SK-N-SH (cell line): Measurements from ENCODE around the gene TOGARAM2. TPM values are rescaled to one million over a fixed set of nuclear protein-coding genes. Genes with fewer than 3 reads are reported as not detected.
A peak's percentile ranks its signal among the peaks of the same experiment; 100 is the strongest.

Experiments
- CTCF ChIA-PET: fragments of 300-600, 350-600 bp; formaldehyde crosslinking; extraction: SDS; loops from one replicate; lab custom pipeline; 2021; lab: Yijun Ruan, JAX
- POLR2A ChIA-PET: fragments of 350-600 bp; sonication (Branson Sonifier 250); formaldehyde crosslinking; extraction: SDS; loops from one replicate; lab custom pipeline; 2020; ENCODE audit warnings: antibody characterized with exemption, inconsistent platforms; lab: Yijun Ruan, JAX
- DNase-seq: peaks from one replicate; pipeline ENCODE4 v3.0.0; 2012
- H2AFZ ChIP-seq: fragments of 200-600 bp; sonication (generic); 2 replicates; pipeline ENCODE4 v1.8.1; 2016; ENCODE audit warnings: antibody characterized with exemption, mild to moderate bottlenecking, low read depth
- H3F3A ChIP-seq: fragments of 200-600 bp; sonication (generic); replicated peaks from 2 replicates; pipeline ENCODE3; 2016; ENCODE audit warnings: antibody characterized with exemption, mild to moderate bottlenecking; ENCODE audit not compliant: insufficient read depth
- H3K27ac ChIP-seq, 2 experiments: fragments of 200-500 bp in 1 of 2; fragments of 200-600 bp in 1 of 2; sonication (Bioruptor generic) in 1 of 2; sonication (generic), shearing (Covaris generic) in 1 of 2; 2 replicates each; pipeline versions ENCODE4 v1.5.1 to v1.6.1; 2014 to 2016; ENCODE audit warnings: low read depth in 2 of 2, inconsistent platforms in 1 of 2, low read length in 1 of 2, mild to moderate bottlenecking in 1 of 2, mixed read lengths in 1 of 2
- H3K27me3 ChIP-seq: fragments of 200-600 bp; sonication (generic), shearing (Covaris generic); 2 replicates; pipeline ENCODE4 v1.6.1; 2016; ENCODE audit warnings: mixed run types; ENCODE audit not compliant: insufficient read depth
- H3K36me3 ChIP-seq, 2 experiments: fragments of 200-500 bp in 1 of 2; fragments of 200-600 bp in 1 of 2; sonication (Bioruptor generic) in 1 of 2; sonication (generic) in 1 of 2; replicated peaks in 1 of 2; 2 replicates each; pipeline versions ENCODE3 to v1.5.1; 2014 to 2016; ENCODE audit warnings: low read length in 1 of 2, mild to moderate bottlenecking in 1 of 2; ENCODE audit not compliant: insufficient read depth in 2 of 2, control insufficient read depth in 1 of 2
- H3K4me1 ChIP-seq, 2 experiments: fragments of 200-500 bp in 1 of 2; fragments of 200-600 bp in 1 of 2; sonication (Bioruptor generic) in 1 of 2; sonication (generic), shearing (Covaris generic) in 1 of 2; 2 replicates each; pipeline versions ENCODE4 v1.5.1 to v1.6.1; 2014 to 2016; ENCODE audit warnings: low read depth in 1 of 2, low read length in 1 of 2, mixed run types in 1 of 2; ENCODE audit not compliant: insufficient read depth in 2 of 2, control insufficient read depth in 1 of 2
- H3K4me2 ChIP-seq: fragments of 200-600 bp; sonication (generic), shearing (Covaris generic); 2 replicates; pipeline ENCODE4 v1.6.1; 2017; ENCODE audit warnings: mixed run types
- H3K4me3 ChIP-seq, 2 experiments: fragments of 200-500 bp in 1 of 2; fragments of 200-600 bp in 1 of 2; sonication (Bioruptor generic) in 1 of 2; sonication (generic), shearing (Covaris generic) in 1 of 2; 2 replicates each; pipeline versions ENCODE4 v1.5.1 to v1.8.1; 2014 to 2016; ENCODE audit warnings: low read depth in 2 of 2, inconsistent platforms in 1 of 2, low read length in 1 of 2, mild to moderate bottlenecking in 1 of 2, mixed read lengths in 1 of 2, moderate library complexity in 1 of 2
- H3K79me2 ChIP-seq: fragments of 200-600 bp; sonication (generic); 2 replicates; pipeline ENCODE4 v1.8.1; 2017; ENCODE audit warnings: mild to moderate bottlenecking; ENCODE audit not compliant: insufficient read depth
- H3K9ac ChIP-seq: fragments of 200-600 bp; sonication (generic); 2 replicates; pipeline ENCODE4 v1.6.1; 2017; ENCODE audit warnings: mixed run types
- H3K9me2 ChIP-seq: fragments of 200-600 bp; sonication (generic); 2 replicates; pipeline ENCODE4 v1.6.1; 2017; ENCODE audit warnings: mixed run types
- H3K9me3 ChIP-seq: fragments of 200-600 bp; sonication (generic); 2 replicates; pipeline ENCODE4 v1.6.1; 2017; ENCODE audit warnings: mixed run types, mild to moderate bottlenecking, moderate library complexity
- H4K20me1 ChIP-seq: fragments of 200-600 bp; sonication (generic); 2 replicates; pipeline ENCODE4 v1.6.1; 2017; ENCODE audit warnings: mild to moderate bottlenecking, mixed run types; ENCODE audit not compliant: insufficient read depth
- EP300 ChIP-seq, 2 experiments: IDR thresholded peaks; 2 replicates each; pipeline versions ENCODE4 v1.4.0 to v1.6.1; 2012; ENCODE audit warnings: borderline replicate concordance in 1 of 2, low read depth in 1 of 2, low read length in 1 of 2
- FOXJ3 ChIP-seq: sonication (generic); formaldehyde crosslinking; IDR thresholded peaks from 2 replicates; pipeline ENCODE4 v1.5.1; 2020; ENCODE audit warnings: mild to moderate bottlenecking, missing genetic modification reagents
- GABPA ChIP-seq: IDR thresholded peaks from 2 replicates; pipeline ENCODE4 v1.4.0; 2012; ENCODE audit warnings: low read depth, mild to moderate bottlenecking
- GATA2 ChIP-seq: sonication (generic); formaldehyde crosslinking; IDR thresholded peaks from 2 replicates; pipeline ENCODE4 v1.5.0; 2020; ENCODE audit warnings: mild to moderate bottlenecking, missing genetic modification reagents
- MXI1 ChIP-seq: IDR thresholded peaks from 2 replicates; pipeline ENCODE4 v1.6.1; 2012; ENCODE audit warnings: mild to moderate bottlenecking, low read depth, low read length, improper control_type of control experiment
- NFIC ChIP-seq: IDR thresholded peaks from 2 replicates; pipeline ENCODE4 v1.4.0; 2012; ENCODE audit warnings: borderline replicate concordance
- RAD21 ChIP-seq: IDR thresholded peaks from 2 replicates; pipeline ENCODE4 v1.6.1; 2012; ENCODE audit warnings: mild to moderate bottlenecking, low read length
- RCOR1 ChIP-seq: fragments of 150-350 bp; IDR thresholded peaks from 2 replicates; pipeline ENCODE4 v1.6.1; 2017; ENCODE audit warnings: antibody characterized with exemption, low read length
- REST ChIP-seq: IDR thresholded peaks from 2 replicates; pipeline ENCODE4 v1.6.1; 2012; ENCODE audit warnings: mild to moderate bottlenecking, low read depth, low read length, moderate library complexity
- RFX5 ChIP-seq: IDR thresholded peaks from 2 replicates; pipeline ENCODE4 v1.6.1; 2012; ENCODE audit warnings: mild to moderate bottlenecking, improper control_type of control experiment, low read length
- SIN3A ChIP-seq: IDR thresholded peaks from 2 replicates; pipeline ENCODE4 v1.6.1; 2012; ENCODE audit warnings: low read depth, mild to moderate bottlenecking, low read length, moderate library complexity, borderline replicate concordance
- TEAD4 ChIP-seq: IDR thresholded peaks from 2 replicates; pipeline ENCODE4 v1.4.0; 2012; ENCODE audit warnings: mild to moderate bottlenecking, borderline replicate concordance; ENCODE audit not compliant: insufficient read depth
- YY1 ChIP-seq: IDR thresholded peaks from 2 replicates; pipeline ENCODE4 v1.4.0; 2012; ENCODE audit warnings: low read depth, mild to moderate bottlenecking
- ZBTB33 ChIP-seq: IDR thresholded peaks from 2 replicates; pipeline ENCODE4 v1.4.0; 2012; ENCODE audit warnings: low read depth, borderline replicate concordance
- WGBS: methylation state at CpG from one replicate; pipeline ENCODE4 v1.1.6; 2017; ENCODE audit warnings: low lambda C conversion rate; 5-methylcytosine and 5-hydroxymethylcytosine counted together
- polyA plus RNA-seq, 3 experiments: library from polyadenylated mRNA; depleted of rRNA; stranded (reverse); fragments of >200 nt; gene quantifications; 2 replicates each; pipeline ENCODE4 v1.2.3, GENCODE V29; 2012

The TOGARAM2 gene
- polyA plus RNA-seq, 1 of the 3 experiments (the other 2 are of a cell fraction) = 0.69 TPM

GRCh38 chr2:29041161-29041660, 60.1 kb downstream of the TOGARAM2 start:
- no peaks in the 10 kb centered on the region for H3K79me2 ChIP-seq
- 86% methylated on average over 9 of the region's 9 CpGs for WGBS
- CTCF ChIA-PET = interaction anchor here (1.3 to 1.5 kb wide), 2 partner anchors 12 to 40 kb away, joined by 3 to 5 read pairs; no protein-coding TSS in a partner anchor

GRCh38 chr2:29042561-29043075, 61.5 kb downstream of the TOGARAM2 start:
- H2AFZ ChIP-seq = no peak overlapping the region
- H3K9ac ChIP-seq = no peak overlapping the region
- WGBS = 57% methylated on average over 9 of the region's 9 CpGs
- H4K20me1 ChIP-seq = no peaks in the 10 kb centered on the region
- H3K27me3 ChIP-seq = no peaks in the 10 kb centered on the region; the same call in 1 of the 2 replicates
- peak overlapping the region in 1 of 2 experiments; percentile 69; a peak in 2 of 4 replicates for H3K27ac ChIP-seq
- H3K9me3 ChIP-seq = no peaks in the 10 kb centered on the region
- peak; percentile 72 for DNase-seq
- ChIA-PET CTCF (interaction anchor here (0.8 to 1.5 kb wide), 8 partner anchors 11 to 983 kb away, joined by 3 to 9 read pairs (median 3); no protein-coding TSS in a partner anchor), POLR2A (interaction anchor here (0.9 kb wide), 1 partner anchor 74 kb away, joined by 5 read pairs; no protein-coding TSS in a partner anchor)
- no peaks in the 10 kb centered on the region for H3F3A ChIP-seq
- no peak overlapping the region for H3K4me2 ChIP-seq
- TF ChIP-seq RAD21 = peak; percentile 36
- peak; percentile 51; the same call in 1 of the 2 replicates for TF ChIP-seq GATA2 (CRISPR knock-in tag)
- no peak for TF ChIP-seq ZBTB33
- TF ChIP-seq RFX5 = no peak
- peak; percentile 69; the same call in 1 of the 2 replicates for TF ChIP-seq RCOR1
- peak in 1 of 2 experiments; percentile 63; a peak in 2 of 4 replicates for TF ChIP-seq EP300 (IDR thresholded peaks at IDR 0.05; ENCODE audit: borderline replicate concordance in 1 of 2, low read depth in 1 of 2, low read length in 1 of 2)
- peak; percentile 84 for TF ChIP-seq FOXJ3 (CRISPR knock-in tag)
- no peaks in the 10 kb centered on the region for H3K36me3 ChIP-seq
- peaks cover 0 to 30% of the 10 kb centered on the region in 2 experiments; a peak in 2 of 4 replicates for H3K4me1 ChIP-seq
- H3K9me2 ChIP-seq = no peaks in the 10 kb centered on the region
- H3K4me3 ChIP-seq = no peak overlapping the region
- H3K79me2 ChIP-seq = no peaks in the 10 kb centered on the region

More at GRCh38 chr2:29041161-29041660, 60.1 kb downstream of the TOGARAM2 start:
- H3F3A ChIP-seq = no peaks in the 10 kb centered on the region
- H3K9me2 ChIP-seq = no peaks in the 10 kb centered on the region
- DNase-seq = no peak
- no peaks in the 10 kb centered on the region for H3K36me3 ChIP-seq
- TF ChIP-seq GABPA (no peak), TEAD4 (no peak), NFIC (no peak), RFX5 (no peak), EP300 (IDR thresholded peaks at IDR 0.05; ENCODE audit: borderline replicate concordance in 1 of 2, low read depth in 1 of 2, low read length in 1 of 2) (no peak), MXI1 (no peak), REST (no peak), YY1 (no peak), SIN3A (no peak)
- no peaks in the 10 kb centered on the region for H3K9me3 ChIP-seq
- no peak overlapping the region for H3K9ac ChIP-seq
- H3K27ac ChIP-seq = no peak overlapping the region
- H3K4me1 ChIP-seq = peaks cover 0 to 30% of the 10 kb centered on the region in 2 experiments; a peak in 2 of 4 replicates
- H3K4me2 ChIP-seq = no peak overlapping the region
- no peak overlapping the region for H3K4me3 ChIP-seq
- H2AFZ ChIP-seq = no peak overlapping the region
- no peaks in the 10 kb centered on the region for H4K20me1 ChIP-seq
- POLR2A ChIA-PET = no interaction called here
- no peaks in the 10 kb centered on the region for H3K27me3 ChIP-seq
